Stimulated activated CD8-positive, alpha-beta memory T cell treated with anti-CD3 and anti-CD28 coated beads, Interleukin-7, amount 100 ng/mL, for 4 hours (primary cell): ENCODE data around the gene CYP24A1.

Experiments used
- DNase-seq, 2 donors: peaks; one replicate each; pipeline ENCODE4 v3.0.0-alpha.2; 2020; ENCODE audit warnings: low read depth in 2 of 2

CYP24A1 gene

DNA sequence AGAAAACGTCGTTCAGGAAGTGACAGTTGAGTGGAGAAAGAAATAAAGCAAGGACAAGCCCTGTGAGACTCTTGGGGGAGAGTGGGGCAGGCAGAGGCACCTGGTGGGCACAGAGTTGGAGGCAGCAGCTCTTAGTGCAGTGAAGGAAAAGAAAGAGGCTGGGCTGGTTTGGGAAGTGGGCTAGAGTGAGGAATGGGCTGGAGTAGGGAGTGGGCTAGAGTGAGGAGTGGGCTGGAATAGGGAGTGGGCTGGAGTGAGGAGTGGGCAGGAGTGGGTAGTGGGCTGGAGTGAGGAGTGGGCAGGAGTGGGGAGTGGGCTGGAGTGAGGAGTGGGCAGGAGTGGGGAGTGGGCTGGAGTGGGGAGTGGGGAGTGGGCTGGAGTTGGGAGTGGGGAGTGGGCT is 59.7 kb downstream of the CYP24A1 start:
- no peak for DNase-seq

DNA sequence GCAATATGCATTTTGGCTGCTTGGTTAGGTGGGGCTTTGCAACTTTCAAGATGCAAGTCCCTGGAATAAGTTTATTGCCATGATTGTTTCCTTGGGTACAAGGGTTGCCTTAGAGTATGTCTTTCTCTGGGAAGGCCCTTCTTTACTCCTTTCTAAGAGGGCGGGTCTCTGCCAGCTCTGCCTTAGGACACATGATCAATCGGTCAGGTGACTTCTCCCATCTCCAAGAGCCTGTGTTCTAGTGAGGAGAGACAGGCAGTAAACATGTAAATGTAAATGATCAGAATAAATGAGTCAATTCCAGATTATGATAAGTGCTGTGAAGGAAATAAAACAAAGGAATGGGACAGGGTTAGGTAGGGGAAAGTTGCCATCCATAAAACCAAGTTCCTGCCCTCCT is 60.2 kb downstream of the CYP24A1 start:
- DNase-seq: no peak

DNA sequence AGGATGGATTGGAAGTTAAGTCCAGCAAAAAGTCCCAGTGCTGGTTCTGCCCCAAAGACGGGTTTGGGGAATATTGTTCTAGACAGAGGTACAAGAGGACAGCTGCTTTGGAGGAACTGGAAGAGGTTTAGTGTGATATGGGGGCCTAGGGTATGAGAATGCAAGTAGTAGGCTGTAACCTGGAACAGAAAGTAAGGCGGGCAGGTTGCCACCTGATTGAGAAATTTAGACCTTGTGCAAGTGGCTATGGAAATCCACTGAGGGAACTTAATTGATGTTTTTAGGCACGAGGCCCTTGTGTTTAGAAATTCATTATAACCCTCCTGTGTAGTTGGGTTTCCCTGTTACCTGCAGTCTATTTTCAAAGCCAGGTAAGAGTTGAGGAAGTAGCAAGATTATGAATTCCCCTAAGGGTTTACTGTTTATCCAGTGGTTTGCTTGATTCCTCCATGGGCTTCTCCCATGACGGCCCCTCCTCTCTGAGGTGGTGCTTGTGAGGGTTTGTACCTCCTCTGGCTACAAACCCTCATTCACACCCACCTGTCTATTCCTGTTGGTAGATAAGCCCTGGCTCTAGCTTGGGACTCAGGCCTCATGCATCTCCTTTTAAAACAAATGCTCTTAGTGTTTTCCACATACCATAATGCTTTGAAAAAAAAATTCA is 61.4 kb downstream of the CYP24A1 start:
- DNase-seq: no peak

DNA sequence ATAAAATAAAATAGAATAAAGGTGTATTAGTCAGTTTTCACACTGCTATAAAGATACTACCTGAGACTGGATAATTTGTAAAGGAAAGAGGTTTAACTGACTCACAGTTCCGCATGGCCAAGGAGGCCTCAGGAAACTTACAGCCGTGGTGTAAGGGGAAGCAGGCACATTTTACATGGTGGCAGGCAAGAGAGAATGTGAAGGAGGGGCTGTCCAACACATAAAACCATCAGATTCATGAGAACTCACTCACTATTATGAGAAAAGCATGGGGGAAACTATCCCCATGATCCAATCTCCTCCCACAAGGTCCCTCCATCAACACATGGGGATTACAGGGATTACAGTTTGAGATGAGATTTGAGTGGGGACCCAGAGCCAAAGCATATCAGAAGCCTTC is 62.3 kb downstream of the CYP24A1 start:
- DNase-seq: no peak

DNA sequence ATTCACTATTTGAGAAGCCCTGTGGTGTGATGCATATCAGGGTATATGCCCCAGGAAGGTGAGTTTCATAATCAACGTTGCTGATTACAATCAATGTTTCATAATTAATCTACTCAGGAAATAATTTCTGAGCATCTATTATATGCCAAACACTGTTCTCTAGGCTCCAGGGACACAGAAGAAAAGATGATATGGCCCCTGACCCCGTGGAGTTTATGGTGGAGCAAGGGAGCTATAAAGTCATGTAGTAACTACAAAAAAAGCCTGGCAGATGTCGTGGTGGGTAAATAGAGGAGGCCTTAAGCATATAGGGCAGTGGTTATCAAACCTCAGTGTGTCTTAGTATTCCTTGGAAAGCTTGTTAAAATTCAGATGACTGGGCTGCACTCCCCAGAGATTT is 63.3 kb downstream of the CYP24A1 start:
- DNase-seq: no peak

DNA sequence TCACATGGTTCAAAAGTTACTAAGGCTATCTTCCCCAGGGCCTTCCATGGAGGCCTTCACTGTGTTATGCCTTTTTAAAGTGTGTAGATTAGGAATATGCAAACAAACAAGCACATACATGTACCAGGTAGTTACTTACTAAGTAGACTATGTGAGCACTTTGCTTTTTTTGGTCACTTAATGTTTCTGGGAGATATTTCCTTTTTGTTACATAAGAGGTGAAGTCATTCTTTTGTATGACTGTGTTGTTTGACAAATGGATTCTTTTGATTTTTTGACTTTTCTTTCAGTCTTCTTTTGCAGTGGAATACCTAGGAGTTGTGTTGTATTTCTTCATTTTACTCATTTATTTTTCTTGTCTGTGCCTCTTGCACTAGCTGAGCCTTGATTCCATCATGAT is 63.7 kb downstream of the CYP24A1 start:
- DNase-seq: no peak

DNA sequence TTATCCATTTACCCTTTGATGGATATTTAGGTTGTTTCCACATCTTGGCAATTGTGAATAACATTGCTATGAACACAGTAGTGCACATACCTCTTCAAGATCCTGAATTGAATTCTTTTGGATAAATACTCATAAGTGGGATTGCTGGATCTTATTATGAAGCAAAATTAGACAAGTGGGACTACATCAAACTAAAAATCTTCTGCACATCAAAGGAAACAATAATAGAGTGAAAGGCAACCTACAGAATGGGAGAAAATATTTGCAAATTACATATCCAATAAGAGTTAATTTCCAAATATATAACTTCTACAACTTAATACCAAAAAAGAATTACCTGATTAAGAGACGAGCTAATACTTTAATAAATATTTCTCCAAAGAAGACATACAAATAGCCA is 65.0 kb downstream of the CYP24A1 start:
- DNase-seq: no peak

DNA sequence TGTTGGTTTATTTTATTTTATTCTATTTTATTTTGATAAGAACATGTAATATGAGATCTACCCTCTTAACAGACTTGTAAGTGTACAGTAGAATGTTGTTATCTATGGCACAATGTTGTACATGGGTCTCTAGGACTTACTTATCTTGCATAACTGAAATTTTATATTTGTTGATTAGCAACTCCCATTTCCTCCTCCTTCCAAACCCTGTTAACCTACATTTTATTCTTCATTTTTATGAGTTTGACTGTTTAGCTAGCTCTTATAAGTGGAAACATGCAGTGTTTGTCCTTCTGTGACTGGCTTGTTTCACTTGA is 65.5 kb downstream of the CYP24A1 start:
- DNase-seq: no peak

DNA sequence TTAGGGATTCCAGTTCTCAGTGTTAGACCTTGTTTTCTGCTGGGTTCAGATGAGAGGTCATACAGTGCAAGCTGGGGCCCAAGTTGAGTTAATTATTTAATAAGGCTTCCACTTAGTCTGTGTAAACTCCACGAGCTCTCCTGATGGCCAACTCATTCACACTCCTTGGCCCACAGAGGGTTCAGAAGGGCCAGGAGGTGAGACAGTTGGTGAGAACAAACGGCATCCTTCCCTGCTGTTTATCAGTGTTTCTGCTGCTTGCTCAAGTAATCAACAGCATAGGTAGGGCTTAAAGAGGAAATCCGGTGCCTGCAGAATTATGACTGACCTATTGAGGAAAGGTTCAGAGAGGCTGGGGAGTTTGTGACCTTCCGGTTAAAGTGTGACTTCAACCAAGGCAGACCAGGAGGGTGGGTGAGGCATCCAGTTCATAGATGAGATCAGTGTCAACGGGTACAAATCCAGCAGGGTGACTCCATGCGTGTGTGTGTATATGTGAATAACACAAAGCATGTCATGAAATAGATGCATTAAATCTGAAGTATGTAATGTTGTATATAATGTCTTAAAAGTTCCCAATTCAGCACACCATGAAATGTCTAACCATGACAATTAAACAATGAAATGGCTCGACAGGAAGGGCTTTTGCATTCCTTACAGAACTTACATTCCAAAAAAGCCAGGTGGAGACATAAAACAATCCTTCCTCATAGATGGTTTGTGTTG is 66.0 kb downstream of the CYP24A1 start:
- DNase-seq: no peak

DNA sequence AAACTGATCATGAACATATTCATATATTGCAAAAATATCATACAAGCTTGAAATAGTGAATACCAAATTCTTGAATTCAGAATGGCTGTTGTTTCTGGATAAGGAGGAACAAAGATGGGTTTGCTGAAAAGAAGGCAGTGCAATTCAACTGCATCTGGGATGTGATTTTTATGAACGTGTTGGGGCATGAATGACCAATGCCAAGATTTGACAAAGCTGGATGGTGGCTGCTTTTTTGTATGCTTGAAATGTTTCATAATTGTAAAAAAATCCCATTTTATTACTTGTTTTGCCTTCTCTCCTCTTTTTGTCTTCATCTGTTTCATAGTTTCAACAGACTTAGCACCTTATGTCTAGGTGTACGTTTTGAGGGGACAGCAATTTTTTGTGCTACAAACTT is 66.6 kb downstream of the CYP24A1 start:
- DNase-seq: no peak

DNA sequence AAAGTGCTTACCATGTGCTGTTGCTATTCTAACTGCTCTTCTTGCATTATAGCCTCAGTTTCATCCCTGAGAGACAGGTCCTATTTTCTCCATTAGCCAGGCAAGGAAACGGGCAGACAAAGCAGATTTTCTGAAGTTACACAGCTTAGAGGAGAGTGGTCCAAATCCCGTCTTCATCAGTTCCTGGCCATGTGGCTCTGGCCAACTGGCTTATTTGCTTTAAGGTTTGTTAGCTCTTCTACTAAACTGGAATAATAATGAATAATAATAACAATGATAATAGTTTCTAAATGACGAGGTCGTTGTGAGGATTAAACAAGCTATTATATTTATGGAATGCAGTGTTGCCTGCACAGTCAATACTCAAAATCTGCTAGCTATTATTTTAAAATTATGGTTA is 67.6 kb downstream of the CYP24A1 start:
- no peak for DNase-seq

DNA sequence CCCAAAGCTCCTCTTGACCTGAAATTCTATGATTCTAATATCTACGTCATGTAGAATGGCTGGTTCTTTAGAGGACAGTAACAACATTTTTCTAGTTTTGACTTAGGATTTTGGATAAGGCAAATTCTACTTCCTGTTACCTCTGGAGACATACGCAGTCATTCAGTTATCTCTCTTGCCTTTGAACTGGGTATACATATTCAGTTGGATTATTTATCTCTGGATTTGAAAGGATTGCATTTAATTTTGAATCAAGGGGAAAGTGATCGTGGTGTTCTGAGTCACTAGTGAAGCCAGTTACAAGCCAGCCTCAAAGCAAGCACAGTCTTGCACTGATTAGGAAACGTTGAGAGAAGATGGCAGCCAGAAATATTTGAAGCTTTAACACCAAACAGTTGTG is 68.1 kb downstream of the CYP24A1 start:
- no peak for DNase-seq

DNA sequence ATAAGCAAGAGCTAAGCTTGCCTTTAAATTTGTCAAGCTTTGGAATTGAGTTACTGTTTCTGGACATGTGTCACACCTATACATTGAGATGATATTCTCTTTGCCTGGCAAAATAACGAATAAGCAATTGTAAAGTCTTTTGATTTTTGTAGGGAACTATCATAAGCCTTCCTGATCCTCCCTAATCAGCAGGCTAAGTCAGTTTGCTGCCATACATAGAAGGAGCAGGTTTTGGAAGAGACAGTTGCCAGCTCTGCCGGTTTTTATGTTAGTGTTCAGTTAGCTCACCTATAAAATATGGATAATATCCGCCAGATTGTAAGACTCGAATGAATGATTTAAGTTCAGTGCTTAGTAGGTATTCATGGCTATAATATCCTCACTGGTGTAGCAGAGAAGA is 69.0 kb downstream of the CYP24A1 start:
- no peak for DNase-seq

DNA sequence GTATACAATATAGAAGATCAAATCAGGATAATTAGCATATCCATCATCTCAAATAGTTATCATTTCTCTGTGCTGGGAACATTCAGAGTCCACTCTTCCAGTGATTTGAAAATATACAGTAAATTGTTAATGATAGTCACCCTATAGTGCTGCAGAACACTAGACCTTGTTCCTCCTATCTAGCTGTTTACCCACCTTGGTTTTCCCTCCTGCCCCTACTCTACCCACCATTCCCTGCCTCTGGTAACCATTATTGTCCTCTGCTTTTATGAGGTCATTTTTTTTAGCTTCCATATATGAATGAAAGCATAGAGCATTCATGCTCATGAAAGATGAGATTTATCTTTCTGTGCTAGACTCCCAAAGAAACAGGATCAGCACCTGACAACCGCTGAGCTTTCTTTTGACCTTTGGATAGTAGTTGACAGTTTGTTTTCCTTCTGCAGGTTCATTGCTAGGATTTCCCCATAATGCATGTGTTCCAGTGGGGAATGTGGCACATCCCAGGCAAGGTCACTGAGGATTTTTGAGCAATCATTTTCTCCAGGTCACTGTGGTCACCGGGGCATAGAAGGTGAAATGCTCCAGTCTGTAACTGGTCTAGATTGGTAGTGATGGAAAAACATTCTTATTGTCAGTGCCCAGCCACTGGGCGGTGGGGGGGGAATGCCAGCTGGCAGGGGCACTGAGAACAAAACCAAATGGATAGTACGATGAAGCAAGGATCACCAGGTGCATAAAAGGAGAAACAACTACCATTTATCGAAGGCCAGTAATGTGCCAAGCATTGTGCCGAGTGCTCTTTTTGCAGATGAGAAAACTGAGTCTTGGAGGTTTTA is 69.8 kb downstream of the CYP24A1 start:
- no peak for DNase-seq
